Jurkat, Clone E6-1 (cell line): Measurements from ENCODE around the gene CERCAM.

Experiments
- DNase-seq: peaks from one replicate; pipeline ENCODE4 v3.0.0-alpha.2; 2011; ENCODE audit warnings: low read depth, low spot score
- H3K4me3 ChIP-seq: 2 replicates; pipeline ENCODE4 v1.5.1; 2011; ENCODE audit warnings: mild to moderate bottlenecking, low read length, control low read depth, moderate library complexity

The CERCAM gene

DNA sequence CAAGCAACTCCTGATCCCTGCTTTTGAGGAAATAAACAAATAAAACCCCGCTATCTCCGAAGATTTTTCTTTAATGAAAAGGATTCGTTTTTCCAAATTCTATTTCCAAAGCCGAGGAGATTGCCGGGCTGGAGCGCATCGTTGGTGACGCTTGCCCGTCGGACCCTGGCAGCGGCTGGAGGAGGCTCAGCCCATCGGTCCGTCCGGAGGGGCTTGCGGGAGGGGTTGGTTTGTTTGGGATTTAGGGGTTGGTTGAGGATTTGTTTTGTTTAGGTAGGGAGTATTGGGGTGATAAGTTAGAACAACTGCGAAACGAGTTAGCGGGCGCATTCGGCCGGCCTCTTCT is 28.7 kb upstream of the CERCAM start:
- no peak overlapping the region for H3K4me3 ChIP-seq

DNA sequence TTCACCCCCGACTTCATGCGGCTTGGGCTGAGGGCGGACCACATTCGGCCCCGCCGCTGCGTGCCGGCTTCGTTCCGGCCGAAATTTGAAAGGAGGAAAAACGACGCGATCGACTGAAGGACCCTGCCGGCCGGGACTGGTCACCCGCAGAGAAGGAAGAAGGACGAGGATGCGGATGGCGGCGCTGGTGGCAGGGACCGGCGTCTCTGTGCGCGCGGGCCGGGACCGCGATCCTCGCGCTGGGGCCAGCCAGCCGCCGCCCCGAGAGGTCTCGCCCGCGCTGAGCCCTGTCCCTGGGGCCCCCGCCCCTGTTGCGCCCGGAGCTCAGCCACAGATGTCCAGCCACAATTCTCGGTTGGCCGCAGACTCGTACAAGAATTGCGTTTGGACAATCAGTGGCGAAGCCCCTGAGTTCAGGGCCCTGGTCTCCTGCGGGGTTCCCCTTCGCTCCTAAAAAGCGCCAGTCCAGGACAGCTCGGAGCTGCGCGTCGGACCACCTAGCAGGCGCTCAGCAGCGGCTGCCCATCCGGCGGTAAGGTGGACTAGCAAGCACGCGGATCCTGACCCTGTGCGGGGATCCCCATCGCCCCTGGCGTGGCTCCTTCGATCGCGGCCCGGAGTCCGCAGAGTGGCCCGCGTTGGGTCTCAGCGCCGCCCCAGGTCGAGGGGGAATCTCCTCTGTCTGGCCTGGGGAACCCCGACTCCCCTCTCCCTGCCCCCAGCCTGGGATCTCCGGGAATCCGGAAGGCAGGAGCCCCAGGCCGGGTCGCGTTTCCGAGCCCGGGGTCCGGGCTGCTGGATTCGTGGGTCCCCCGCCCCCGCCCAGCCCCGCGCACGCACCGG is 28.1 kb upstream of the CERCAM start:
- H3K4me3 ChIP-seq = no peak overlapping the region
- no peak for DNase-seq

More for the DNA sequence above, 28.7 kb upstream of the CERCAM start:
- DNase-seq = no peak

- DNase-seq = no peak
- no peak overlapping the region for H3K4me3 ChIP-seq
Measured at GRCh38 chr9:128393145-128393775, 27.4 kb upstream of the CERCAM start.

DNA sequence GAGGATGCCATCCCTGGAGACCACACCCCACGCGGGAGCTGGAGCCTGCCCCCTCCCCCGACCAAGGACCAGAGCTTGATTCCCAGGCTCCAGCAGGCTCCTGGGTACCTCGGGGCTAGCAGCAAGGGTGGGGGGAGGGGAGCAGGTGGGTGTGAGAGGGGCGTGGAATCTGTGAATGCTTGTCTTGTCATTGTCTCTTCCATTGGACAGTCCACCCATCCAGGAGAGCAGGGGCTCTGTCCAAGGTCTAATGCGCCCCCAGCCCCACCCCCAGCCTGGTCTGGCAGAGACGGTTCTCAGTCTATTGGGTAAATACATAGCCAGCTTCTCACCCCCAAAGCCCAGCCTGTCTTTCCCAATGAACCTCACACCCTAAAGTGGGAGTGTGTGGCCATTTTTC is 26.7 kb upstream of the CERCAM start:
- no peak for DNase-seq
- no peak overlapping the region for H3K4me3 ChIP-seq

GRCh38 chr9:128394379-128395168 is 26.1 kb upstream of the CERCAM start:
- no peak overlapping the region for H3K4me3 ChIP-seq
- no peak for DNase-seq

DNA sequence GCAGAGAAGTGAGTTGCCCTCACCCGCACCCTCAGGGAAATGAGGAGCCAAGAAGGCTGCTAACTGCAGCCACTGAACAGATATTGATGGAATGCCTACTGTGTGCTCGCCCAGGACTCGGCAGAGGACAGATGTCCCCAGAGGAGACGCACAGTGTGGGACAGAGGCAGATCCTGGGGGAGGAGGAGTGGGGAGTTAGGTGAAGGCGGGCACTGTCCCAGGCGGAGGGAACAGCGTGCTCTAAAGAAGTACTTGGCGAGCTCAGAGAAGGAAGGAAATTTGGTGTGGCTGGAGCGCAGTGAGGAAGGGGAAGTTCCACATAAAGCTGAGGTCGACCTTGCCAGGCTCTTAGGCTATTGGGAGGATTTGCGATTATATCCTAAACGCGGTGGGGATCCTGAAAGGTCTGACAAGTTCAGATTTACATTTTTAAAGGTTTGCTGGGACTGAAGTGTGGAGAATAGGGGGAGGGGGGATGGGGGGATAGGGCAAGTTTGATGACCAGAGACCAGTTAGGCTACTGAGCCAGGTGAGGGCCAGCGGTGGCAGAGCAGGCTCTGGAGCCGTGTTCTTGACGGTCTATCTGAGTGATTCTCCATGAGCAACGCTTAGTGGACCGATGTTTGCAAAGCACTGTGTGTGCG is 23.6 kb upstream of the CERCAM start:
- no peak overlapping the region for H3K4me3 ChIP-seq
- no peak for DNase-seq

DNA sequence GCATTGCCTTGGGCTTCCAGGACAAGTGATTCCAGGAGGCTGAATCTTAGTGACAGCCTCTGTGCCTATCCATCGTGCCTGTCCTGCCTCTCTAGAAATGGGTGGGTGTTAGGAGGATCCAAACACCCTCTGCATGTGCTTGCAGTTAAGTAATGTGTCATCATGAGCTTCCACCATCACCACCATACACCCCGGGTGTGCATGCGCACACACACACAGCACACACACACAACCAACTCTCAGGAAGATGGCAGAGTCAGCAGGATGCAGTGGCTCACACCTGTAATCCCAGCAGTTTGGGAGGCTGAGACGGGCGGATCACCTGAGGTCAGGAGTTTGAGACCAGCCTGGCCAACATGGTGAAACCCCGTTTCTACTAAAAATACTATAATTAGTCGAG is 22.8 kb upstream of the CERCAM start:
- no peak overlapping the region for H3K4me3 ChIP-seq
- DNase-seq = no peak

GRCh38 chr9:128399861-128400260 is 20.8 kb upstream of the CERCAM start:
- no peak overlapping the region for H3K4me3 ChIP-seq
- DNase-seq = no peak

GRCh38 chr9:128404560-128404959 is 16.1 kb upstream of the CERCAM start:
- H3K4me3 ChIP-seq = no peak overlapping the region
- no peak for DNase-seq

DNA sequence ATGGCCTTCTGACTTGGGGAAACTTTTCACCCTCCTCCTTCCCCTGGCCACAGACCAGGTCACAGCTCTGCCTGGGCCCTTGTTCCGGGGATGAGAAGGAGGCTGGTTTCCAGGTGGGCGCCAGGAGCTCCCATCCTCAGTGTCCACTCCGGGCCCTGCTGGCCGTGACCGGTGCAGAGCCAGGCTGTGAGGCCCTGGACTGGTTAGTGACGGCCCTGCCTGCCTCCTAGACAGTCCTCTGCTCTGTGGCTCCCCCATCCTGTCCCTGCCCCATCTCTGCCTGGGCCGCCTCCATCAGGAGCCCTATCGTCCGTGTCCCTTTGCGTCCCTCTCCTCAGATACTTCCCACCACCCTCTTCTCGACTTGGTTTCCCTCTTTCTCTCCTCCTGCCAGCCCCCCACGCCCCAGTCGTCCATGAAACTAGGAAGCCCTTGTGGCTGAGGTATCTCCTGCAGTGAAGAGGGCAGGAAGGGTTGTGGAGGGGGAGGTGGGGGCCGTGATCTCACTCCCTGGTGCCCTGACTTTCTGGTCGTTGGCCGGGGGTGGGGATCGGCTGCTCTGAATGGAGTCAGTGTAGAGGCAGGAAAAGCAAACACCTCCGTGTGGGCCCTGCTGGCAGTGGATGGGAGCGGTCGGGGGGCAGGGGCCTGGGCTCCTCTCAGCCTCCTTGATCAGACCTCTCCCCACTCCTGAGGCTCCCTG is 15.4 kb upstream of the CERCAM start:
- no peak overlapping the region for H3K4me3 ChIP-seq
- DNase-seq = no peak

GRCh38 chr9:128405780-128406171 is 14.9 kb upstream of the CERCAM start:
- DNase-seq = no peak
- H3K4me3 ChIP-seq = no peak overlapping the region

GRCh38 chr9:128406848-128407391 is 13.7 kb upstream of the CERCAM start:
- H3K4me3 ChIP-seq = no peak overlapping the region
- DNase-seq = no peak

GRCh38 chr9:128408963-128409431 is 11.7 kb upstream of the CERCAM start:
- H3K4me3 ChIP-seq = no peak overlapping the region
- DNase-seq = no peak

DNA sequence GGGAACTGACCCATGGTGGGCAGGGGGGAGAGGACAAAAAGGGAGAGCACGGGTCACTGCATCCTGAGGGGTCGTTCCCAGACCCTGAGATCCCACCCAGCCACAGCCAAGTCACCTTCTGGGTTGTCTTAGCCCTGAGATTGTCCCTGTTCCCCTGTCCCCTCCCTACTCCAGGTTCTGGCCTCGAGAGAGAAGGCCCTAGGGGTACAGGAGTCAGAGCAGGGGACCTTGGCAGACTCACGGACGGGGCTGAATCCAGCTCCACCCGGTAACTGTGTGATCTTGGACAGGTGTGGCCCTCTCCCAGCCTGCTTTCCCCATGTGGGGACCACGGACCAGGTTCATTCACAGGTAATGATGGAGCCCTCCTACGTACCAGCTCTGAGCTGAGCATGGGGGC is 11.2 kb upstream of the CERCAM start:
- no peak for DNase-seq
- no peak overlapping the region for H3K4me3 ChIP-seq

GRCh38 chr9:128409978-128410377 is 10.7 kb upstream of the CERCAM start:
- no peak for DNase-seq
- H3K4me3 ChIP-seq = no peak overlapping the region

DNA sequence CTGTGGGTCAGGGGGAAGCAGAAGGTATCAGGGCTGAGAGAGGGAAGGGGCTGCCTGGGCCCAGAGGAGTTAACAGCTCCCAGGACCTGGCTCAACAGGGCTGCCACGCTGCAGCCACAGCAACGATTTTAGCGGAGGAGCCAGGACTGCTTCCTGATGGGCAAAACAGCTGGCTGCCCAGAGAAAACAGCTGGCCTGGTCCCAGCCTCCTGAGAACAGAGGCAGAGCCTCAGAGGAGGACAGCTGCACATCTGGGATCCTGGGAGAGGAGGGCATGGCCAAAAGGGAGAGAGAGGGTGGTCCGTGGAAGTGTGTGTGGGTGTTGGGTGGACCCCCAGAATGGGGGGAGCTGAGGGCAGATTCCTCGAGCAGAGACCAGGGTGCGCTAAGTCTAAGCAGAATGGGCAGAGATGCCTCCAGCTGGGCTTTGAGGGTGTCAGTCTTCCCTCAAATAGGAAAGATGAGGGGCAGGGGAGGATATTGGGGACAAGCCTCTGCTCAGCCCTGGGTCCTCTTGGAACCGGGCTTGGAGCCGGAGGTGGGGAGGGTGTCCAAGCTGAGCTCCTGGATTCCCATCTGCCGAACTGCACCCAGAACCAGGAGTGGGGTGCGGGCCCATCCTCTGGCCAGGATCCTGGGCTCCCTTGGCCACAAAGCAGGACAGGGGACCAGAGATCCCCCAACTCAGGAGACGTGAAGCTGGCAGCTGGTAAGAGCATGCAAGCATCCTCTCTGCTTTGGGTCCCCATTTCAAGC is 9.1 kb upstream of the CERCAM start:
- DNase-seq = no peak
- no peak overlapping the region for H3K4me3 ChIP-seq

GRCh38 chr9:128412120-128412790 is 8.4 kb upstream of the CERCAM start:
- DNase-seq = peak; percentile 46
- no peak overlapping the region for H3K4me3 ChIP-seq
